Sigmoid colon (tissue), 7 donors: ENCODE measurements around the gene XYLT1. TPM values are rescaled to one million over a fixed set of nuclear protein-coding genes. Genes with fewer than 3 reads are reported as not detected.

ENCODE experiments used
- DNase-seq: peaks from one replicate; pipeline ENCODE4 v3.0.0-alpha.2; 2019
- H3K27ac ChIP-seq, 4 donors: fragments of 200-600 bp; sonication (generic); one replicate each; pipeline ENCODE4 v1.5.1; 2016 to 2019; ENCODE audit warnings: mild to moderate bottlenecking in 1 of 4
- H3K27me3 ChIP-seq, 3 donors: fragments of 200-600 bp; sonication (generic); one replicate each; pipeline ENCODE4 v1.5.1; 2019; ENCODE audit warnings: mild to moderate bottlenecking in 1 of 3
- H3K36me3 ChIP-seq, 4 donors: fragments of 200-600 bp; sonication (generic); one replicate each; pipeline ENCODE4 v1.5.1; 2016 to 2019
- H3K4me1 ChIP-seq, 4 donors: fragments of 200-600 bp; sonication (generic); one replicate each; pipeline ENCODE4 v1.5.1; 2017 to 2019
- H3K4me3 ChIP-seq, 4 donors: fragments of 200-600 bp; sonication (generic); one replicate each; pipeline ENCODE4 v1.5.1; 2017 to 2019; ENCODE audit warnings: mild to moderate bottlenecking in 2 of 4, moderate library complexity in 1 of 4
- H3K9me3 ChIP-seq, 4 donors: fragments of 200-600 bp in 3 of 4; sonication (generic) in 3 of 4; one replicate each; pipeline versions ENCODE4 v1.5.1 to v1.6.1; 2013 to 2019
- EP300 ChIP-seq, 4 donors: sonication (generic); formaldehyde crosslinking; IDR thresholded peaks; one replicate each; pipeline ENCODE4 v1.6.1; 2017; ENCODE audit warnings: antibody characterized with exemption in 4 of 4
- POLR2A ChIP-seq, 2 donors: fragments of 450-650 bp; IDR thresholded peaks; one replicate each; pipeline ENCODE4 v1.6.1; 2016; ENCODE audit warnings: antibody characterized with exemption in 2 of 2, mild to moderate bottlenecking in 2 of 2, moderate library complexity in 2 of 2
- POLR2AphosphoS5 ChIP-seq, 4 donors: sonication (generic); formaldehyde crosslinking; IDR thresholded peaks; one replicate each; pipeline ENCODE4 v1.6.1; 2017; ENCODE audit warnings: antibody characterized with exemption in 4 of 4
- WGBS, 2 donors: extraction: QIAGEN DNeasy Blood & Tissue Kit; methylation state at CpG; one replicate each; pipeline ENCODE4 v1.1.7; 2013; 5-methylcytosine and 5-hydroxymethylcytosine counted together
- intact Hi-C: fragments of 100-400 bp; cut with DNase I; formaldehyde crosslinking; loops from one replicate; pipeline ENCODE4 v1.15.1; 2023
- polyA plus RNA-seq, 3 donors: library from polyadenylated mRNA; stranded (reverse); fragments of 200-250 nt; gene quantifications; one replicate each; pipeline ENCODE4 v1.2.3, GENCODE V29; 2013
- total RNA-seq, 4 donors: library from RNA; depleted of rRNA; stranded (reverse); fragments of >200 nt; gene quantifications; one replicate each; pipeline ENCODE4 v1.1.0, GENCODE V29; 2016
- TF ChIP-seq, protein P1 (sequence below), 4 experiments: fragments of 450-650 bp in 3 of 4; fragments of 200-600 bp in 1 of 4; IDR thresholded peaks; one replicate each; pipeline ENCODE4 v1.5.1; 2016 to 2019; ENCODE audit warnings: antibody characterized with exemption in 4 of 4, mild to moderate bottlenecking in 3 of 4, moderate library complexity in 2 of 4
- donor health status: healthy with polysubstance abuse.
- donor health status: Bipolar disorder and iron deficiency.
- donor health status: healthy.

The XYLT1 gene
- total and polyA plus RNA-seq, 7 donors, result 0.60 to 33.2 (median 23.0) TPM

- peak overlapping the region in 3 of 4 donors; percentile 82 to 88 (median 86) for H3K27ac ChIP-seq
- no peak overlapping the region for H3K4me3 ChIP-seq
- no peak for DNase-seq
- peaks cover 0 to under 1% (median 0%) of the 10 kb centered on the region in 4 donors for H3K36me3 ChIP-seq
- no peaks in the 10 kb centered on the region for H3K9me3 ChIP-seq
- peaks cover 0 to 52% (median 51%) of the 10 kb centered on the region in 4 donors for H3K4me1 ChIP-seq
- intact Hi-C loops, result loop anchor here (5.0 kb wide), 1 partner anchor 187 kb away; no protein-coding TSS in a partner anchor
- no peak for TF ChIP-seq EP300 (IDR thresholded peaks at IDR 0.05)
- TF ChIP-seq, protein P1, sequence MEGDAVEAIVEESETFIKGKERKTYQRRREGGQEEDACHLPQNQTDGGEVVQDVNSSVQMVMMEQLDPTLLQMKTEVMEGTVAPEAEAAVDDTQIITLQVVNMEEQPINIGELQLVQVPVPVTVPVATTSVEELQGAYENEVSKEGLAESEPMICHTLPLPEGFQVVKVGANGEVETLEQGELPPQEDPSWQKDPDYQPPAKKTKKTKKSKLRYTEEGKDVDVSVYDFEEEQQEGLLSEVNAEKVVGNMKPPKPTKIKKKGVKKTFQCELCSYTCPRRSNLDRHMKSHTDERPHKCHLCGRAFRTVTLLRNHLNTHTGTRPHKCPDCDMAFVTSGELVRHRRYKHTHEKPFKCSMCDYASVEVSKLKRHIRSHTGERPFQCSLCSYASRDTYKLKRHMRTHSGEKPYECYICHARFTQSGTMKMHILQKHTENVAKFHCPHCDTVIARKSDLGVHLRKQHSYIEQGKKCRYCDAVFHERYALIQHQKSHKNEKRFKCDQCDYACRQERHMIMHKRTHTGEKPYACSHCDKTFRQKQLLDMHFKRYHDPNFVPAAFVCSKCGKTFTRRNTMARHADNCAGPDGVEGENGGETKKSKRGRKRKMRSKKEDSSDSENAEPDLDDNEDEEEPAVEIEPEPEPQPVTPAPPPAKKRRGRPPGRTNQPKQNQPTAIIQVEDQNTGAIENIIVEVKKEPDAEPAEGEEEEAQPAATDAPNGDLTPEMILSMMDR (IDR thresholded peaks at IDR 0.05), result no peak
- no peak for TF ChIP-seq POLR2A (IDR thresholded peaks at IDR 0.05)
- no peak for TF ChIP-seq POLR2AphosphoS5 (IDR thresholded peaks at IDR 0.05)
- no peaks in the 10 kb centered on the region for H3K27me3 ChIP-seq
- WGBS, 2 donors, result 78 to 80% methylated on average over 2 of the region's 2 CpGs
Observed at GRCh38 chr16:17219991-17220390, 250.8 kb downstream of the XYLT1 start.

DNA sequence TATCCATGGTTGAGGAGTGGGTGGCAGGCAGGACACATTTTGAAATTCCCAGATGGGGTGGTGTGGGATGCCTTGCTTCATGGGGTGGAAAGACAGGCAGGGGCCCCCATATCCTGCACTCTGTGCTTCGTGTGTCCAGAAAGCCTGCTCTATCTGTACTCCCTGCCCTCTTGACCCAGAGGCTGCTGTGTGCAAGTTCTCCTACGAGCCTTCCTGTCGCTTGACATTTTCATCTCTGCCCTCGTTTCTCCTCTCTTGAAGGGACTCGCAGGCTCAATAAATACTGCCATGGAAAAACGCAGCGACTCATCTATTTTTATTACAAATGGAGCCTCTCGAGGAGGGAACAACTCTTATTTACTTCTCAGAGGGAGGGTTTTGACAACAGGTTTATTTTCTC is 254.8 kb downstream of the XYLT1 start:
- no peak for TF ChIP-seq POLR2A (IDR thresholded peaks at IDR 0.05)
- TF ChIP-seq, protein P1 (IDR thresholded peaks at IDR 0.05), result no peak
- TF ChIP-seq EP300 (IDR thresholded peaks at IDR 0.05), result no peak
- TF ChIP-seq POLR2AphosphoS5 (IDR thresholded peaks at IDR 0.05), result no peak
- DNase-seq, result no peak
- intact Hi-C loops, result no loop called here
- Histone ChIP-seq H3K36me3 (peaks cover 0 to 5% (median 0%) of the 10 kb centered on the region in 4 donors), H3K4me3 (no peak overlapping the region), H3K4me1 (peaks cover 0 to 23% (median 20%) of the 10 kb centered on the region in 4 donors), H3K9me3 (no peaks in the 10 kb centered on the region), H3K27me3 (no peaks in the 10 kb centered on the region), H3K27ac (peak overlapping the region in 1 of 4 donors; percentile 88)
- WGBS, 2 donors, result 87 to 88% methylated on average over 8 of the region's 8 CpGs

- no peak for DNase-seq
- WGBS, 2 donors, result 88 to 92% methylated on average over 2 of the region's 2 CpGs
- Histone ChIP-seq H3K27ac (no peak overlapping the region), H3K4me3 (no peak overlapping the region), H3K27me3 (no peaks in the 10 kb centered on the region), H3K36me3 (peaks cover 0 to 5% (median 0%) of the 10 kb centered on the region in 4 donors), H3K4me1 (peaks cover 0 to 23% (median 20%) of the 10 kb centered on the region in 4 donors), H3K9me3 (no peaks in the 10 kb centered on the region)
- TF ChIP-seq, protein P1 (IDR thresholded peaks at IDR 0.05), result no peak
- TF ChIP-seq POLR2A (IDR thresholded peaks at IDR 0.05), result no peak
- no peak for TF ChIP-seq EP300 (IDR thresholded peaks at IDR 0.05)
- TF ChIP-seq POLR2AphosphoS5 (IDR thresholded peaks at IDR 0.05), result no peak
- intact Hi-C loops, result no loop called here
Observed at GRCh38 chr16:17215306-17215705, 255.5 kb downstream of the XYLT1 start.

DNA sequence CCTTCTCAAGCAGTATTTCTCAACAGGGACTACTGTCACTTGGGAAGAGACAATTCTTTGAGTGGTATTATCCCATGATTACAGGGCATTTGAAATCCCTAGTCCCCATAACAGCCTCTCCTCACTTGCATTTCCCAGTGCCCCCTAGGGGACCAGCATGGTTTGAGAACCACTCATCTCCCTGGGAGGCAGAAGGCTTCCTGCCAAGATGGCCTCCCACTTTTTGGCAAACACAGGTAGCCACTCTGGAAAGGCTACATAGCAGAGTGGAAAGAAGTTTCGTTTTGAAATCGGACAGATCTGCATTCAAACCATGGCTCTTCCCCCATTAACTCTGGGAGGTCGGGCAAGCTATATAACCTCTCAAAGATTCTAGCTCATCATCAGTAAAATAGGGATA is 256.8 kb downstream of the XYLT1 start:
- 97 to 98% methylated on average over 3 of the region's 3 CpGs for WGBS, 2 donors
- H3K36me3 ChIP-seq, result peaks cover 0 to 5% (median 0%) of the 10 kb centered on the region in 4 donors
- H3K4me1 ChIP-seq, result peaks cover 0 to 23% (median 20%) of the 10 kb centered on the region in 4 donors
- TF ChIP-seq POLR2A (IDR thresholded peaks at IDR 0.05), result no peak
- TF ChIP-seq, protein P1 (IDR thresholded peaks at IDR 0.05), result no peak
- no peak for TF ChIP-seq EP300 (IDR thresholded peaks at IDR 0.05)
- no peak for TF ChIP-seq POLR2AphosphoS5 (IDR thresholded peaks at IDR 0.05)
- intact Hi-C loops, result no loop called here
- H3K27me3 ChIP-seq, result no peaks in the 10 kb centered on the region
- no peak overlapping the region for H3K27ac ChIP-seq
- H3K4me3 ChIP-seq, result no peak overlapping the region
- no peak for DNase-seq
- no peaks in the 10 kb centered on the region for H3K9me3 ChIP-seq

- WGBS, 2 donors, result 59 to 95% methylated on average over 2 of the region's 2 CpGs
- no peak for DNase-seq
Observed at GRCh38 chr16:17213025-17213424, 257.7 kb downstream of the XYLT1 start.

More at GRCh38 chr16:17213025-17213424, 257.7 kb downstream of the XYLT1 start:
- Histone ChIP-seq H3K4me3 (no peak overlapping the region), H3K27ac (no peak overlapping the region), H3K4me1 (peaks cover 0 to 20% (median 16%) of the 10 kb centered on the region in 4 donors), H3K27me3 (no peaks in the 10 kb centered on the region), H3K9me3 (no peaks in the 10 kb centered on the region), H3K36me3 (peaks cover 0 to 5% (median 0%) of the 10 kb centered on the region in 4 donors)
- TF ChIP-seq, protein P1 (IDR thresholded peaks at IDR 0.05), result no peak
- TF ChIP-seq POLR2A (IDR thresholded peaks at IDR 0.05) (no peak), POLR2AphosphoS5 (IDR thresholded peaks at IDR 0.05) (no peak), EP300 (IDR thresholded peaks at IDR 0.05) (no peak)
- intact Hi-C loops, result no loop called here
